Stimulated activated naive B cell treated with anti-CD40 and anti-IgM and Interleukin-4, amounts not matched to agents 10 μg/mL and 1 μg/mL and 100 μg/mL, for 72 hours (primary cell): Measurements from ENCODE around the gene CFAP57.
"Not testable (repeated sequence)": the region's sequence is repeated elsewhere in the genome, so short reads cannot be mapped to it uniquely, and the experiment has no call there.

Experiments
- ATAC-seq, 2 donors: fragments of 150-1000 bp; cut with Tn5 transposase; replicated peaks; 2 replicates each; pipeline ENCODE4 v1.10.0; 2021; ENCODE audit warnings: moderate library complexity in 1 of 2
- DNase-seq: peaks from one replicate; pipeline ENCODE4 v3.0.0; 2021
- H3K27ac Mint-ChIP-seq: one replicate; pipeline ENCODE4 v1.8.0; 2022; ENCODE audit warnings: mild to moderate bottlenecking, mixed read lengths
- H3K27me3 Mint-ChIP-seq, 2 donors: one replicate each; pipeline ENCODE4 v1.8.0; 2022; ENCODE audit warnings: mixed read lengths in 2 of 2
- H3K36me3 Mint-ChIP-seq, 2 donors: one replicate each; pipeline ENCODE4 v1.8.0; 2022; ENCODE audit warnings: mixed read lengths in 2 of 2, mild to moderate bottlenecking in 1 of 2
- H3K4me1 Mint-ChIP-seq, 2 donors: one replicate each; pipeline ENCODE4 v1.8.0; 2022; ENCODE audit warnings: mixed read lengths in 2 of 2, mild to moderate bottlenecking in 1 of 2
- H3K4me3 Mint-ChIP-seq, 2 donors: one replicate each; pipeline ENCODE4 v1.8.0; 2022; ENCODE audit warnings: mild to moderate bottlenecking in 2 of 2, mixed read lengths in 2 of 2, moderate library complexity in 1 of 2
- H3K9me3 Mint-ChIP-seq, 2 donors: one replicate each; pipeline ENCODE4 v1.8.0; 2022; ENCODE audit warnings: mixed read lengths in 2 of 2, mild to moderate bottlenecking in 1 of 2

The CFAP57 gene

GRCh38 chr1:43171876-43172526 is at the start of gene CFAP57, which contains the start of gene EBNA1BP2:
Gene CFAP57 (plus strand): TSS chr1:43172330. CDS start chr1:43172754, 424 bp downstream.
Gene EBNA1BP2 (minus strand): TSS chr1:43172290. CDS start chr1:43172118, 172 bp downstream.
- Mint-ChIP-seq H3K4me3 (peak within 1 kb of the TSS; percentile 99), H3K9me3 (no peaks in the 10 kb centered on the region), H3K27ac (peak within 1 kb of the TSS; percentile 96), H3K36me3 (peaks cover 25 to 40% of the 10 kb centered on the region in 2 donors), H3K4me1 (peaks cover 21 to 31% of the 10 kb centered on the region in 2 donors), H3K27me3 (peaks cover 15 to 21% of the 10 kb centered on the region in 2 donors)
- ATAC-seq = peak; percentile 95 to 97
- DNase-seq = peak; percentile 92

- Mint-ChIP-seq H3K4me3 (no peak overlapping the region), H3K36me3 (no peaks in the 10 kb centered on the region), H3K9me3 (peaks cover 0 to 1% of the 10 kb centered on the region in 2 donors), H3K27me3 (peaks cover 30 to 35% of the 10 kb centered on the region in 2 donors), H3K27ac (no peak overlapping the region), H3K4me1 (no peaks in the 10 kb centered on the region)
- ATAC-seq = no peak
- DNase-seq = no peak
Measured at GRCh38 chr1:43123031-43123430, 49.1 kb upstream of the CFAP57 start.

- ATAC-seq = no peak
- H3K4me3 Mint-ChIP-seq = no peak overlapping the region
Measured at GRCh38 chr1:43128816-43129215, 43.3 kb upstream of the CFAP57 start.

GRCh38 chr1:43129426-43129825 is 42.7 kb upstream of the CFAP57 start:
- ATAC-seq (no peak), DNase-seq (no peak)
- no peak overlapping the region for H3K27ac Mint-ChIP-seq
- no peaks in the 10 kb centered on the region for H3K36me3 Mint-ChIP-seq
- H3K4me1 Mint-ChIP-seq = no peaks in the 10 kb centered on the region
- no peak overlapping the region for H3K4me3 Mint-ChIP-seq
- peaks cover 24 to 51% of the 10 kb centered on the region in 2 donors for H3K27me3 Mint-ChIP-seq
- H3K9me3 Mint-ChIP-seq = no peaks in the 10 kb centered on the region

More at GRCh38 chr1:43128816-43129215, 43.3 kb upstream of the CFAP57 start:
- Mint-ChIP-seq H3K27me3 (peaks cover 24 to 45% of the 10 kb centered on the region in 2 donors), H3K9me3 (no peaks in the 10 kb centered on the region), H3K36me3 (no peaks in the 10 kb centered on the region), H3K4me1 (no peaks in the 10 kb centered on the region), H3K27ac (no peak overlapping the region)
- no peak for DNase-seq

- Mint-ChIP-seq H3K27me3 (peaks cover 32 to 65% of the 10 kb centered on the region in 2 donors), H3K27ac (no peak overlapping the region), H3K36me3 (no peaks in the 10 kb centered on the region), H3K9me3 (peaks cover 0 to 3% of the 10 kb centered on the region in 2 donors), H3K4me1 (no peaks in the 10 kb centered on the region), H3K4me3 (no peak overlapping the region)
- ATAC-seq (no peak), DNase-seq (no peak)
Measured at GRCh38 chr1:43134068-43134467, 38.1 kb upstream of the CFAP57 start.

GRCh38 chr1:43134640-43135039 is 37.5 kb upstream of the CFAP57 start:
- no peaks in the 10 kb centered on the region for H3K36me3 Mint-ChIP-seq
- no peak overlapping the region for H3K4me3 Mint-ChIP-seq
- no peak for ATAC-seq
- peaks cover 4 to 6% of the 10 kb centered on the region in 2 donors for H3K9me3 Mint-ChIP-seq
- no peak overlapping the region for H3K27ac Mint-ChIP-seq
- H3K27me3 Mint-ChIP-seq = peaks cover 36 to 61% of the 10 kb centered on the region in 2 donors
- DNase-seq = no peak
- H3K4me1 Mint-ChIP-seq = no peaks in the 10 kb centered on the region

- no peak overlapping the region for H3K27ac Mint-ChIP-seq
- no peak for ATAC-seq
- peaks cover 6 to 8% of the 10 kb centered on the region in 2 donors for H3K9me3 Mint-ChIP-seq
Measured at GRCh38 chr1:43135857-43136781, 36.0 kb upstream of the CFAP57 start.

GRCh38 chr1:43137445-43138052 is 34.6 kb upstream of the CFAP57 start:
- Mint-ChIP-seq H3K4me1 (no peaks in the 10 kb centered on the region), H3K4me3 (no peak overlapping the region), H3K27me3 (peaks cover 32 to 54% of the 10 kb centered on the region in 2 donors), H3K36me3 (no peaks in the 10 kb centered on the region), H3K27ac (no peak overlapping the region), H3K9me3 (peaks cover 6 to 8% of the 10 kb centered on the region in 2 donors)
- DNase-seq = no peak
- ATAC-seq = no peak

More at GRCh38 chr1:43135857-43136781, 36.0 kb upstream of the CFAP57 start:
- Mint-ChIP-seq H3K4me1 (no peaks in the 10 kb centered on the region), H3K4me3 (no peak overlapping the region), H3K36me3 (no peaks in the 10 kb centered on the region), H3K27me3 (peaks cover 28 to 55% of the 10 kb centered on the region in 2 donors)
- no peak for DNase-seq

- ATAC-seq, H3K9me3 Mint-ChIP-seq, H3K4me1 Mint-ChIP-seq, H3K27ac Mint-ChIP-seq, H3K4me3 Mint-ChIP-seq, DNase-seq, H3K36me3 Mint-ChIP-seq: not testable (repeated sequence)
- peaks cover 47 to 60% of the 10 kb centered on the region in 2 donors for H3K27me3 Mint-ChIP-seq
Measured at GRCh38 chr1:43139295-43139694, 32.8 kb upstream of the CFAP57 start.

GRCh38 chr1:43140010-43140409 is 32.1 kb upstream of the CFAP57 start:
- Mint-ChIP-seq H3K4me3 (no peak overlapping the region), H3K9me3 (peaks cover 3 to 8% of the 10 kb centered on the region in 2 donors), H3K4me1 (no peaks in the 10 kb centered on the region), H3K27me3 (peaks cover 51 to 60% of the 10 kb centered on the region in 2 donors), H3K27ac (no peak overlapping the region), H3K36me3 (no peaks in the 10 kb centered on the region)
- no peak for ATAC-seq
- no peak for DNase-seq

GRCh38 chr1:43140583-43140982 is 31.5 kb upstream of the CFAP57 start:
- H3K27me3 Mint-ChIP-seq = peaks cover 54 to 60% of the 10 kb centered on the region in 2 donors
- H3K4me1 Mint-ChIP-seq = no peaks in the 10 kb centered on the region

GRCh38 chr1:43143441-43143888 is 28.7 kb upstream of the CFAP57 start:
- ATAC-seq = no peak
- H3K27me3 Mint-ChIP-seq = peaks cover 51 to 56% of the 10 kb centered on the region in 2 donors

More at GRCh38 chr1:43140583-43140982, 31.5 kb upstream of the CFAP57 start:
- DNase-seq (no peak), ATAC-seq (no peak)
- peaks cover 3 to 8% of the 10 kb centered on the region in 2 donors for H3K9me3 Mint-ChIP-seq
- H3K4me3 Mint-ChIP-seq = no peak overlapping the region
- H3K36me3 Mint-ChIP-seq = no peaks in the 10 kb centered on the region
- no peak overlapping the region for H3K27ac Mint-ChIP-seq

GRCh38 chr1:43144237-43144636 is 27.9 kb upstream of the CFAP57 start:
- H3K9me3 Mint-ChIP-seq = peaks cover 3 to 8% of the 10 kb centered on the region in 2 donors
- H3K27ac Mint-ChIP-seq = no peak overlapping the region
- H3K36me3 Mint-ChIP-seq = no peaks in the 10 kb centered on the region
- DNase-seq (no peak), ATAC-seq (no peak)
- H3K4me1 Mint-ChIP-seq = peaks cover 0 to 5% of the 10 kb centered on the region in 2 donors
- H3K4me3 Mint-ChIP-seq = no peak overlapping the region
- peaks cover 58 to 64% of the 10 kb centered on the region in 2 donors for H3K27me3 Mint-ChIP-seq

More at GRCh38 chr1:43143441-43143888, 28.7 kb upstream of the CFAP57 start:
- Mint-ChIP-seq H3K9me3 (peaks cover 3 to 8% of the 10 kb centered on the region in 2 donors), H3K4me1 (peaks cover 0 to 5% of the 10 kb centered on the region in 2 donors), H3K36me3 (no peaks in the 10 kb centered on the region), H3K4me3 (no peak overlapping the region), H3K27ac (no peak overlapping the region)
- DNase-seq = no peak
